NOMO-1 (cell line): ENCODE results near the gene LOXHD1.

Source experiments
- DNase-seq, 2 experiments: peaks; one replicate each; lab custom pipeline; 2025; ENCODE audit not compliant: unreplicated experiment in 2 of 2; lab: John Stamatoyannopoulos, UW

Gene LOXHD1

GRCh38 chr18:46554406-46555080 lies 102.5 kb downstream of the LOXHD1 start:
- no peak for DNase-seq

GRCh38 chr18:46550609-46551008 lies 106.4 kb downstream of the LOXHD1 start:
- DNase-seq = no peak

GRCh38 chr18:46547520-46547919 lies 109.5 kb downstream of the LOXHD1 start:
- DNase-seq = no peak

- no peak for DNase-seq
These were observed 110.8 kb downstream of the LOXHD1 start for GRCh38 chr18:46546111-46546640.

- no peak for DNase-seq
These were observed 114.5 kb downstream of the LOXHD1 start for GRCh38 chr18:46542545-46542944.

- DNase-seq = no peak
These were observed 115.3 kb downstream of the LOXHD1 start for GRCh38 chr18:46541626-46542189.

- DNase-seq = no peak
These were observed 118.6 kb downstream of the LOXHD1 start for GRCh38 chr18:46538376-46538775.

GRCh38 chr18:46536215-46536874 lies 120.7 kb downstream of the LOXHD1 start:
- no peak for DNase-seq

- no peak for DNase-seq
These were observed 125.5 kb downstream of the LOXHD1 start for GRCh38 chr18:46531482-46531881.

- DNase-seq = no peak
These were observed 129.0 kb downstream of the LOXHD1 start for GRCh38 chr18:46528037-46528436.

GRCh38 chr18:46519870-46520269 lies 137.2 kb downstream of the LOXHD1 start:
- no peak for DNase-seq

- DNase-seq = no peak
These were observed 138.6 kb downstream of the LOXHD1 start for GRCh38 chr18:46518438-46518837.

GRCh38 chr18:46516555-46516954 lies 140.5 kb downstream of the LOXHD1 start:
- DNase-seq = no peak

- no peak for DNase-seq
These were observed 146.6 kb downstream of the LOXHD1 start for GRCh38 chr18:46510386-46510785.

GRCh38 chr18:46509530-46509929 lies 147.5 kb downstream of the LOXHD1 start:
- no peak for DNase-seq

- DNase-seq = no peak
These were observed 149.9 kb downstream of the LOXHD1 start for GRCh38 chr18:46506974-46507586.

GRCh38 chr18:46502444-46502843 lies 154.6 kb downstream of the LOXHD1 start:
- DNase-seq = peak in 1 of 2 experiments; percentile 1

- DNase-seq = peak in 1 of 2 experiments; percentile 15
These were observed 159.9 kb downstream of the LOXHD1 start for GRCh38 chr18:46497129-46497528.

GRCh38 chr18:46488471-46489213 lies 168.4 kb downstream of the LOXHD1 start:
- no peak for DNase-seq

GRCh38 chr18:46485675-46486194 lies 171.3 kb downstream of the LOXHD1 start:
- no peak for DNase-seq
